GM12892 (cell line): ENCODE results near the gene LTB4R.

Experiments used
- POLR2A ChIP-seq: IDR thresholded peaks from 2 replicates; pipeline ENCODE4 v1.6.1; 2011; ENCODE audit warnings: low read depth, low read length, control low read depth
- POLR2AphosphoS5 ChIP-seq: IDR thresholded peaks from 2 replicates; pipeline ENCODE4 v1.6.1; 2011; ENCODE audit warnings: low read depth, low read length, control low read depth

DNA sequence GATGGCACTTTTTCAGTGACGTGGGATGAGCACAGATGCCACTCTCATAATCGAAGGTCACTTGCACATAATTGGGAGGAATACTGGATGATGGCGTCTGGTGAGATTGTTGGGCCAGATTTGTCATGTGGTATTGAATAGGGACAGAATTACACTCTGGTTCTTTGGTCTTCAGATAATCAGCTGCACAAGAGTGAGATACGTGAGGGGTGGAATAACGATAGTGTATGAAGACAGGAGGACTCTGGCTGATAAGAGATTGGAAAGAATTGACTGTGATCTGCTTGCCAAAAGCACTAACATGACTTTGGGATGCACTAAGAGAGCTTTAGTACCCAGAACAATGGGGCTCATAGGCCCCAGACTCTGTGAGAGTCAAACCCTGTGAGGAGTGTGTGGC, 32.9 kb upstream of the LTB4R start:
- TF ChIP-seq POLR2A (no peak), POLR2AphosphoS5 (no peak)
